Testis (tissue), 3 donors: ENCODE measurements around the gene CYB561. TPM values are rescaled to one million over a fixed set of nuclear protein-coding genes. Genes with fewer than 3 reads are reported as not detected.

Source experiments
- DNase-seq: peaks from one replicate; pipeline ENCODE4 v3.0.0-alpha.2; 2019
- H3K27ac ChIP-seq, 2 donors: fragments of 200-600 bp; sonication (generic); one replicate each; pipeline ENCODE4 v1.5.1; 2019
- H3K27me3 ChIP-seq: fragments of 200-600 bp; sonication (generic); one replicate; pipeline ENCODE4 v1.5.1; 2019
- H3K36me3 ChIP-seq: fragments of 200-600 bp; sonication (generic); one replicate; pipeline ENCODE4 v1.5.1; 2017; ENCODE audit warnings: low read depth; ENCODE audit errors: missing control alignments
- H3K4me1 ChIP-seq: fragments of 200-600 bp; sonication (generic); one replicate; pipeline ENCODE4 v1.5.1; 2019
- H3K4me3 ChIP-seq, 2 donors: fragments of 200-600 bp; sonication (generic); one replicate each; pipeline ENCODE4 v1.5.1; 2017 to 2019
- H3K9me3 ChIP-seq: fragments of 200-600 bp; sonication (generic); one replicate; pipeline ENCODE4 v1.5.1; 2017
- CTCF ChIP-seq, 3 experiments: fragments of 450-650 bp in 2 of 3; fragments of 200-600 bp in 1 of 3; sonication (generic) in 1 of 3; IDR thresholded peaks; one replicate each; pipeline ENCODE4 v1.5.1; 2016 to 2019; ENCODE audit warnings: antibody characterized with exemption in 3 of 3, mild to moderate bottlenecking in 2 of 3, moderate library complexity in 1 of 3
- POLR2A ChIP-seq: fragments of 450-650 bp; IDR thresholded peaks from one replicate; pipeline ENCODE4 v1.6.1; 2017; ENCODE audit warnings: antibody characterized with exemption, mild to moderate bottlenecking, moderate library complexity
- WGBS, 2 donors: methylation state at CpG; one replicate each; pipeline ENCODE4 v1.1.5; 2018; 5-methylcytosine and 5-hydroxymethylcytosine counted together
- intact Hi-C: fragments of 100-400 bp; cut with DNase I; formaldehyde crosslinking; loops from one replicate; pipeline ENCODE4 v1.15.1; 2023; ENCODE audit warnings: low total_unique reads
- polyA plus RNA-seq: library from polyadenylated mRNA; stranded (reverse); fragments of 350-450 nt; fragmentation: Illumina TruSeq; extraction: RNeasy Lipid Tissue Mini Kit (QIAGEN cat#74804); gene quantifications from one replicate; pipeline ENCODE4 v1.2.3, GENCODE V29; 2014; ENCODE audit warnings: low read depth, low replicate concordance; ENCODE audit not compliant: insufficient read depth
- total RNA-seq, 2 donors: library from RNA; depleted of rRNA; stranded (reverse); fragments of >200 nt; gene quantifications; one replicate each; pipeline ENCODE4 v1.2.3, GENCODE V29; 2016

The CYB561 gene
- total and polyA plus RNA-seq, 3 donors from 2014 or later: 17.6 to 20.7 (median 19.7) TPM

GRCh38 chr17:63423251-63423950, 22.7 kb downstream of the CYB561 start:
- intact Hi-C loops: no loop called here

GRCh38 chr17:63421681-63422645, 24.1 kb downstream of the CYB561 start:
- Histone ChIP-seq H3K9me3 (no peaks in the 10 kb centered on the region), H3K4me1 (no peaks in the 10 kb centered on the region)
- intact Hi-C loops: no loop called here

More at GRCh38 chr17:63423251-63423950, 22.7 kb downstream of the CYB561 start:
- H3K27me3 ChIP-seq: no peaks in the 10 kb centered on the region
- no peaks in the 10 kb centered on the region for H3K4me1 ChIP-seq
- DNase-seq: peak; percentile 10
- H3K4me3 ChIP-seq: no peak overlapping the region
- no peaks in the 10 kb centered on the region for H3K9me3 ChIP-seq
- H3K36me3 ChIP-seq: no peaks in the 10 kb centered on the region
- TF ChIP-seq POLR2A (no peak), CTCF (IDR thresholded peaks at IDR 0.05) (no peak)
- 82 to 84% methylated on average over 11 of the region's 11 CpGs for WGBS, 2 donors
- H3K27ac ChIP-seq: no peak overlapping the region

GRCh38 chr17:63420868-63421680, 25.0 kb downstream of the CYB561 start:
- 94 to 95% methylated on average over 25 of the region's 25 CpGs for WGBS, 2 donors
- Histone ChIP-seq H3K9me3 (no peaks in the 10 kb centered on the region), H3K27ac (no peak overlapping the region), H3K4me3 (no peak overlapping the region), H3K27me3 (no peaks in the 10 kb centered on the region), H3K36me3 (no peaks in the 10 kb centered on the region), H3K4me1 (no peaks in the 10 kb centered on the region)
- peak; percentile 13 for DNase-seq
- TF ChIP-seq POLR2A: no peak
- no peak for TF ChIP-seq CTCF (IDR thresholded peaks at IDR 0.05)
- intact Hi-C loops: no loop called here

More at GRCh38 chr17:63421681-63422645, 24.1 kb downstream of the CYB561 start:
- no peaks in the 10 kb centered on the region for H3K27me3 ChIP-seq
- peak; percentile 8 for DNase-seq
- H3K36me3 ChIP-seq: no peaks in the 10 kb centered on the region
- TF ChIP-seq POLR2A (no peak), CTCF (IDR thresholded peaks at IDR 0.05) (no peak)
- no peak overlapping the region for H3K4me3 ChIP-seq
- H3K27ac ChIP-seq: no peak overlapping the region
- 92% methylated on average over 25 of the region's 25 CpGs for WGBS, 2 donors

GRCh38 chr17:63419949-63420867, 25.9 kb downstream of the CYB561 start:
- Histone ChIP-seq H3K4me3 (no peak overlapping the region), H3K27ac (no peak overlapping the region), H3K4me1 (no peaks in the 10 kb centered on the region), H3K36me3 (no peaks in the 10 kb centered on the region), H3K9me3 (no peaks in the 10 kb centered on the region), H3K27me3 (no peaks in the 10 kb centered on the region)
- peak; percentile 14 for DNase-seq
- intact Hi-C loops: no loop called here
- WGBS, 2 donors: 80 to 85% methylated on average over 21 to 23 of the region's 23 CpGs
- TF ChIP-seq CTCF (IDR thresholded peaks at IDR 0.05) (no peak), POLR2A (no peak)
